Stimulated activated CD4-positive, alpha-beta T cell treated with anti-CD3 and anti-CD28 coated beads, Interleukin-1b, Interleukin-23, amount 100 ng/mL, for 4 hours (primary cell): ENCODE results near the gene RIPOR2.
"Not testable (repeated sequence)": the region's sequence is repeated elsewhere in the genome, so short reads cannot be mapped to it uniquely, and the experiment has no call there.

Experiments
- DNase-seq, 2 donors: peaks; one replicate each; pipeline ENCODE4 v3.0.0-alpha.2; 2020; ENCODE audit warnings: low read depth in 2 of 2

RIPOR2 gene

DNA sequence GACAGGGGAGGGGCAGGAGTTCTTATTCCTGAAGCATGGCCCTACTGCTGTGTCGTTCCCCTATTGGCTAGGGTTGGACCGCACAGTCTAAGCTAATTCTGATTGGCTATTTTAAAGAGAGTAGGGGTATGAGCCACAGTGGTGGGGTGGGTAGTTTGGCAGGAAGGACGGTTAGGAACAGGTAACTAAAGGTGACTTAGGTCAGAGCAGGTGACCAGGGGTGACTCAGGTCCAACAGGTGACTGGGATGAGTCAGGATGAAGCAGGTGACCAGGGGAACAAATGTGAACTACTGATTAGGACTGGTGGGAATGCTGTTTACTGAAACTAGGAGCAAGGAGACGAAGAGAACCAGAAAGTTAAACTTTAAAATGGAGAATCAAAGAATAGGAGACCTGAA, 58.0 kb downstream of the RIPOR2 start:
- DNase-seq: not testable (repeated sequence)

DNA sequence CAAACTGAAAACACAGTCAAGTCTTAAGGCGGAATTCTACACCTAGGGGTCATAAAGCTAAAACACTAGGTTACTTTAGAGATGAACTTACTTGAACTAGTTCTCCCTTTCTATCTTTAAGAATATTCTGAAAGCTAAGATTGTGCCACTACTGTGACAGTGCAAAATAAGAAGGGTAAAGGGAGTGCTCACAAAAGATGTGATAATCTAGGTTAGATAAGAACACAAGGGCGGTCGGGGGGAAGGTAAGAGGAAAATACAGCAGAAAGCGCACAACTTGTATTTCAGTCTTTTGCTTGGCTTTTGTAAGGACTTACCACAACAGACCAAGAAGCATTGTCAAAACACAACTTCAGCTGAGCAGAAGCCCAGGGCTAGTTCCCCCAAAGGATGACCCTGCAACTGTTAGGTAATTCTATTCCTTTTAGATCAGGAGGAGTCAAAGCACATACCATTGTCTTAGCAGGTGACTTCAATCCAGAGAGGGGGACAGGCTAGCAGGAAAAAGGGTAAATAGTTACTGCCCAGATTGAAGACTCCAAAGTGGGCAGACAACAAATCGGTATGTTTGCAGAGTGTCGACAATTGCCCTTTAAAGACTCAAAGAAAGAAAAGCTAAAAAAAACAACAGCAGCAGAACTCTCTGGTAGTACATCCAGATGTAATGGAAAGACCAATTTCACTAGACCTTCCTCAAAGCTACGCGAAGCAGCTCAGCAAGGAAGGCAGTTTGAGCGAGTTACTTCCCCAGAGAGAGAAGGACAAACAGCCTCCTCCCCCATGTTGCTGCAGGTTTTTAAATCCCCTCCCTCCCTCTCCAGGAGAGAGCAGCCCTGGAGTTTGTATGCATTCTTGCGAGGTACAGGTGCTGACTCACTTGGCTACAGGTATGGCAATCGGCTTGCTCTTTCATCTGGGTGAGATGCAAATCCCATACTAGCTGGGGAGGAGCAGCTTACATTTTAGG, 59.0 kb downstream of the RIPOR2 start:
- no peak for DNase-seq

DNA sequence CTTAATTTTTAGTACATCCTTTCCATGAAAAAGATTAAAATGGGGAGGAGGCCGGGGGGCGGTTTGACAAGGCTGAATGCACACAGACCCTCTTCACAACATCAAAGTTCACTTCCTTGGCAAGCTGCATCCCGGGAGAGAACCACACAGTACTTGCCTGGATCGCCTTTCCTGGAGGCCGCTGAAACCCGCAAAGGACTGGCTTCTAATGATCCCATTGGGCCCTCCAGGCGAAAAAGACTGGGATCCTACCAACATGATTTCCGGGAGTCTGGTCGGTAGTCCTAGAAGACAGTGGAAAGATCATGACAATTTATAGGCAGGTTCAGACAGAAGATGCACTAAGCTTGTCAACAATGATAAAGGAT, 60.2 kb downstream of the RIPOR2 start:
- no peak for DNase-seq

DNA sequence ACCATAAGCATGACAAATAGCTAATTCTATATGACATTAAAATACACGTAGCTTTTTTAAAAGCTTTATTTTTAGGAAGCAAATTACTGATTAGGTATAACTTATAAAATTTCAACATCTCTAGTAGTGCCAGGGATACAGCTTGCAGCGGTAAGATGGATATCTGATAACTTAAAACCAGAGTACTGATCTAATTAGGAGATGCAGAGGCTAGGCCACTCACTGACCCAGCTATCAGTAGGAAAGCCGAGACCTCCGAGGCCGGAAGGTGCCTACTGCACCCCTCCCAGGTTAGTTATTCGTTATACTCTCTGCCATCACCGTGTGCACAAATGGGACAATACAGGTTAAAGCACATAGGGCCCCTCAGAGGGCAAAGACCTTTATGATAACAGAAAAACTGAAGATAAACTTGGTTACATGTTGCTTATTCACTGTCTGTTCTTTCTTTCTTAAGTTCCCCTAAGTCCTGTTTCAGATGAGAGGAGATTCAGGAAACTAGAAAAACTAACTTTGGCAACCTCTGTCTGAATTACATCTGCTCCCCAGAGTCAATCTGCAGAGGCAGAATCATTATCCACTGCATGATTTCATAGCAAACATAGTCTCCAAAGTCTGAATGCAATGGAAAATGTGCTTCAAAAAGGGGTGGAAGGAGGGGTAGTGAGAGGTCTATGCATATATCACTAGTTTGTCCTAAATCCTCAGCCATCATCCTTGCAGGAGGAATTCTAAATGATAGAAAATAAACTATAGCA, 60.8 kb downstream of the RIPOR2 start:
- no peak for DNase-seq

DNA sequence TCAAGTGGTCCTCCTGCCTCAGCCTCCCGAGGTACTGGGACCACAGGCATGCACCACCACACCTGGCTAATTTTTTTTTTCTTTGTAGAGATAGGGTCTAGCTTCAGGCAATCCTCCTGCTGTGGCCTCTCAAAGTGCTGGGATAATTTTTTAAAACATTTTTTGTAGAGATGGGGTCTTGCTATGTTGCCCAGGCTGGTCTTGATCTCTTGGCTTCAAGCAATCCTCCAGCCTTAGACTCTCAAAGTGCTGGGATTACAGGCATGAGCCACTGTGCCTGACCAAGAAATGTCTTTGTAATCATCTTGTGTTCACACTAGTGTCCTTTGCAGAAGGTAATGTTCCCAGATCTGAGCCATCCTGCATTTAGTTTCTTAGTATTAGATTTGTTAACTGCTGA, 61.6 kb downstream of the RIPOR2 start:
- DNase-seq: no peak

DNA sequence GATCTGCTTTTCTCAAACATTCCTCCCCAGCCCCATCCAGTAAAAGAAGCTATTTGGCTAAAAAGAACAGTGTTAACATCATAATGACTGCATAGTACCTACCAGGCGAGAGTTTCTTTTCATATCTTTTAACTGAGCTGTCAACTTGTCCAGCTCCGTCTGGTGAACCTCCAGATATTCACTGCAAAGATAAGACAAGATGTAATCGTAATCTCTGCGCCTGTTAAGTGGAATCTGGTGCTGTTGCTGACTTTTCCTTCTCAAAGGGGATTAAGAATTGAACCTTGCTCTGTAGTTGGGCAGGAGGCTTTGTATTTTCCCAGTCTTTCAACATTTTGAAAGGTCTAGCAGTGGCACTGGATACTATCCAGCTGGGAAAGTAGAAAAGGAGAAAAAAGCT, 63.0 kb downstream of the RIPOR2 start:
- DNase-seq: no peak

DNA sequence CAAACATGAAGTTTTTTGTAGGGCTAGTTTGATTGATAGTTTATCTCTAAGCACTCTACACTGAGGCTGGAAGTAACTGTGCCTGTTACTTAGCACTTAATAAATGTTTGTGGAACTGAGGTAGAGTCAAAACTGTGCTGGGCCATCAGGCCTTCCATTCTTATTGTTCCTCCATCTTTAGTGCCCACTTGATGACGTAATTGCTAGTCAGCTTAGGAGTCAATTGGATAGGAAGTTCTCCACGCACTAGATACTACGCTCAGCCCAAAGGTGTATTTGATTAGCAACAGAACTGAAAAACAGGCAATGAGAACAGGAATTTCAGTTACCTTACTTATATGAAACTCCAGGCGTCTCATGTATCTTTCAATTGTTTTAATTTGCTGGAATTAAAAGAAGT, 67.0 kb downstream of the RIPOR2 start:
- DNase-seq: no peak

DNA sequence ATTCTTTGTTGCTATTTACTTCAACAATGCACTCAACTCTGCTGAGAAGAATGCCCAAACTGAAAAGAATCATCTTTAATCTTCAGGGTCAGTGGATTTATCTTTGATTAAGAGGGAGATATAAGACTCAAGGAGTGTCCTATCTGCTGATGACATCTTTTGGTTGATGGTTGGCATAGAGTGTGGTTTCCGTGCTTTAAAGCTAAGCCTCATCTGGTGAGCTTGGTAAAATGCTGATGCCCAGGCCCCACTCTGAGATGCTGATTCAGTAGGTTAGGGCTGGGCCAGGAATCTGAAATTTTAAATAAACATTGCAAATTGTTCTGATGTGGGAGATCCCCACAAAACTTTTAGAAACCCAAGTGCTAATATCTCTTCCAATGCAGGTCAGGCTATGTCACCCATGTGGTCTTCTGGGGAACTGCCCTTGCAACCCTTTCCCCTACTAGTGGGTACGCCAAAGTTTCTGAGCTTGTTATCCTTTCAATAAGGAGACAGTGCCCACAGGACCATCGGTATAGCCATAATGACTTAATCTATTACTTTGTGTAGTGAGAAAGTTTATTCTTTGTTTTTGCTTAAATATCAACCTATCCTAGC, 68.6 kb downstream of the RIPOR2 start:
- no peak for DNase-seq

DNA sequence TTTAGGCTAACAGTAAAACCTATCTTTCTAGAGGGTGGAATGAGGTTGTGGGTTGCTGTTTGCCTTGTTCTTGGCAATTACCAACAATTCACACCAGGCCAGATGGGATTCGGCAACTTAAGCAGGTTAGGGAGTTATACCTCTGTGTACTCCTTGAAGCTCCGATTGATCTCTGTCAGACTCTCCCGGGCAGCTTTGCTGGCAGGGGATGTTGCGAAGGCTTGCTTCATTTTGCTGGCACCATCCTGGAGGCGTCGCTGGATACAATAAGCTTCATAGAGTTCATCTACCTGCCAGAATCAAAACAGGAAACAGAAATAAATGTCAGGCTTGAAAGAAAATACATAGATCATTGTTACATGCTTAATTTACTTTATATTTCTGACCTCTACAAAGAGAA, 70.6 kb downstream of the RIPOR2 start:
- no peak for DNase-seq

DNA sequence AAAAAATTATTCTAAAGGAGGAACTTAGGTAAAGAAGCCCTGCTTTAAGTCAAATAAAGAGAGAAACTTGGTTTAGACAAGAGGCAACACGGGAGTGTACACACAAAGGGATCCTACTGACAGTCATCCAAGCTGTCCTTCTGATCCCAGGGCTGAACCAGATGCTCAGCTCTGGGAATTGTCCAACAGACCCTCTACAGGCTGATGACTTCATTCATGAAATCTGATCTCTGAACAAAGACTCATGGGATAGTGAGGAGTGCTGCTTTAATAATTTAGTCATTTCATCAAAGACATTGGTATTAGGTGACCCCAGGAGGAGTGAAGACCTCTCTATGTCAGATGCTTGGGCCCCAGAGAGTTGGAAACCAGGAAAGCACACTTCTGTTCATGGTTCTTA, 71.4 kb downstream of the RIPOR2 start:
- no peak for DNase-seq

DNA sequence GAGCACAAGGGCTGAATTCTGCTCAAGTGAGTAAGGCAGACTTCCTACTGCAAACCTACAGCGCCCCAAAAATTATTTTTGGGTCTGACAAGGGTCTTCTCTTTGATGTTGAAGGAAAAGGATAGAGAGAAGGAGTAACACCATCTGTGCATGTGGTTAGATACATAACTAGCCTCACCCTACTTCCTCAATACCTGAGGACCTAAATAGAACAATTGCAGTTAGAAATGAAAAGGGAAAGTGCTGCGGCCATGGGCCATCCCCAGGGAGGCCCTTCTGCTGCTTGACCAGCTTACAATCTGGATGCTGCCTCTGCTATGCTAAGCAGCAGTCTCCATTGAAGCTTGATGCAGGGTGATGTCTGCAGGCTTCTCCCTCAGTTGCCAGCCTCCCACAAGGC, 73.8 kb downstream of the RIPOR2 start:
- no peak for DNase-seq

DNA sequence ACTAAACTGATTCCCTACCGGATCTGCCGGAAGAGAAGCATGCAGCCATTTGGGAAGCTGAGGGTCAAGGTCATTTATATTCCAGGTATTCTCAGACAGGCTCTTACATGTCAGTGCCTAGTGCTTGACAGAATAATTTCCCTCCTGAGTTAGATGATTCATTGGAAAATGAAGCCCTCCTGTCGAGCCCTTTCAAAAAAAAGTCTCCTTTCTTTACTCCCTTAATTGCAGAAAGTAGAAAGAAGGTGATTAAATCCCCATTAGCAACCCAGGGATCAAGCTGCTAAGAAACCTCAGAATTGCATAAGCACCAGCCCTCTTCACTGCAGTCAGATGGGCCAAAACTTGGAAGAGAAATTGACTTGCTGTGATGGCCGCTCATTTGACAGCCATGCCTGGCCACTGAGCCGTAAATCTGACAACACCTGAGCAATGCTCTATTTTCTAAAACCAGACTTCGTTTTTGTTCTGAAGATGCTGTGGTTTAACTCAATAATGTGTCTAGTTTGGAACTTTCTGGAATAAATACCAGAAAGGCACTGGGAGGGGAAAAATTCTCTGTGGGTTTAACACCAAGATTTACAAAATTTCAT, 76.1 kb downstream of the RIPOR2 start:
- no peak for DNase-seq

DNA sequence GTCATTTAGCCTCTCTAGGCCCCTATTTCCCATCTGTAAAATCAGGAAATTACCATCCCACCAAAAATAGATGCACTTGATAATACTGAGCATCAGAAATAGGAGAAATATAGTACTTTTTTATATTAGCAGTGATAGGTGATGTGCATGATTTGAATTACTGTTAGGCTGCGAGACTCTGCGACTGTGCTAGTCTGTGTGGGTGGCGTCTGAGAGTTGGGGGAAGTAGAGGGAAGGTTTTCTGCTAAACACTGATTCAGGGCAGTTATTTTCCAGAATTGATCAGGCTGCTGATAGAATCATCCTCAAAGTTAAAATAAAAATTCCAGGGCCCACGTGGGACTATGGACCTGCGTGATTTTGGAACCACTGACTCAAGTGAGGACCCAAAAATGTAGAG, 76.6 kb downstream of the RIPOR2 start:
- DNase-seq: no peak

DNA sequence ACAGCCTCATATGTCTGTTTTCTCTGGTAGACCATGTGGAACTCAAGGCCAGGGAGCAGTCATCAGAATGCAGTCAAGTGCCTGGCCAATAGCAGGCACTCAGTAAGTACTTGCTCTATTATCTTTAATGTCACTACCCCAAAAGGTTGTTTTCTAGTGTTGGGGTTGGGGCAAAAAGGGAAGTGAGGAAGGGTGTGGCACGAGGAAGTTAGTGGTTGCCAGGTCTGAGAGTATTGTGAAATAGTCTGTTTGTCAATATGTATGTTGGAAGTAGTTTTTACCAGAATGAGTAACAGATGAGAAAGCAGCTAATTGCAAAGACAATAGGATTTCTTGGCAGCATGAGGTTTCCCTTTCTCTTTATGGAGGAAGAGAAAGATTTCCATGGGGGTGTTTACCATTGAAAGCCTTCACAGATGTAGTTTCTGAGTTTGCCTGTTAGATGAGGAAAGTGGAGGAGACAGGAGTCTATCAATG, 77.5 kb downstream of the RIPOR2 start:
- no peak for DNase-seq

DNA sequence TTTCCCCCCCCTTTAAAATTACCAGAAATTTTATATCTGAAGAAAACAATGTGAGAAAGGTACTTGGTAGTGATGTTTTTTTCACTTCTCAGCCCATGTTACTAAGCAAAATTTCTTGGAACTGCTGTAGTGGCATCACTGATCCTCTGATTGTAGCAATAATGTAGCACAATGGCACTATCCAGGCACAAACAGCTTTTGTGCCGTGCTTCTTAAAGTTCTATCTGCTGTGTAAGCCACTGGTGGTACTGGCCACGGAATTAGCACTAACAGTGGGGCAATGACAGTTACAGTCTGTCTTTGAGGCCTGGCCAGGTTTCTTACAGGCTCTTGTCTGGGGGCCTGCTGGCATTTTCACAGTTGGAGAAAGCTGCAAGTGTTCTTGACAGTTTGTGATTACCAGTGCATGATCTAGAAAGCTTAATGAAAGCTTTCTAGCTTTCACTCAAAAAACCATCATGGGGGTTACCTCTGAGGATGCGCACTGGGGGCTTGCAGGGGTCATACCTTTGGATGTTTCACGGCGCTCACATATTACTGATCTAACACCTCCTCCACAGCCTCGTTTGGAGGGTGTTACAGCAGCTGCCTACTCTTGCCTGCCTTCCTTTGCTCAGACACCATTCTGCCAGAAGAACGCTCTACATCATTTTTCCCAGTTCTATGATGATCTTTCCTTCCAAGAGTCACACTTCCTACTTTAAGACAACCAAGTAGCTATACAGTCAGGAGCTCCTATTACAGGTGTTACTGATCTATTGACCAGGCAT, 78.7 kb downstream of the RIPOR2 start:
- DNase-seq: no peak

DNA sequence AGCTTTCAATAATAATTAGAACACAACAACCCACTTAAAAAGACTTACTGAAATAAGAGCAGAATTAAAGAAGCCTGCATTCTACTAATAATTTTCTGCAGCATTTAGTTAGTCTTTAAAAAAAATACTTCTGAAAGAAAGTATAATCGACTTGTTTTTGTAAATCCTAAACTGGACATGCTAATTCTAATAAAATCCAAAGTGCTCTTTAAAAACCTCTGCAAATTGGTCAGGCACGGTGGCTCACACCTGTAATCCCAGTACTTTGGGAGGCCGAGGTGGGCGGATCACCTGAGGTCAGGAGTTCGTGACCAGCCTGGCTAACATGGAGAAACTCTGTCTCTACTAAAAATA, 79.5 kb downstream of the RIPOR2 start:
- DNase-seq: no peak

DNA sequence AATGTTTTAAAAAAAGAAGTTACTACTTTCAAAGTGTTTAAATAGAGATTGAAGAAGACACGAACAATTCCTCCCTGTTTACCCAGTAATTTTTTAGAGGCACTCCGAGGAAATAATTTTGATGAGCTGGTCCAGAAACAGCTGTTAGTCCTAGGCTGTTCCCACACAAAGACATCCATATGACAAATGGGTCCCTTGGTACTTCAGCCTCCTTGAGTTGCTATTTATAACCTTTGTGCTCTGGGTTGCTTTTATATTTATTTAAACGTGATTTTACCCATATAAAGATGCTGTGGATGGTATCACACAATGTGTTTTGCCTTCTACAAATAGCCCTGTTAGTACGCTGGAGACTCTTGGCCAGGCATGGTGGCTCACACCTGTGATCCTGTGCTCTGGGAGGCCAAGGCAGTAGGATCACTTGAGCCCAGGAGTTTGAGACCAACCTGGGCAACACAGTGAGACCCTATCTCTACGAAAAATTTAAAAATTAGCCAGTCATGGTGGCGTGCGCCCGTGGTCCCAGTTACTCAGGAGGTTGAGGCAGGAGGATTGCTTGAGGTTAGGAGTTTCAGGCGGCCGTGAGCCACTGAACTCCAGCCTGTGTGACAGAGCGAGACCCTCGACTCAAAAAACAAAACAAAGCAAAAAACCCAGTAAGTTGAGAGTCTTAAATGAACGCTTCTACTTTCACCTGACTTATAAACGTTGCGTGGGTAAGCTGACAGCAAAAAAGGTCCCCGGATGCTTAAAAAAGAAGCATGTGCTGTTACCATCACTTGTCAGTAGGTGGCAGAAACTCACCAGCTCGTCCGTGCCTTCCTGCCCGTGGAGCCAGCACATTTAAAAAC, 80.1 kb downstream of the RIPOR2 start:
- peak; percentile 31 to 69 for DNase-seq

DNA sequence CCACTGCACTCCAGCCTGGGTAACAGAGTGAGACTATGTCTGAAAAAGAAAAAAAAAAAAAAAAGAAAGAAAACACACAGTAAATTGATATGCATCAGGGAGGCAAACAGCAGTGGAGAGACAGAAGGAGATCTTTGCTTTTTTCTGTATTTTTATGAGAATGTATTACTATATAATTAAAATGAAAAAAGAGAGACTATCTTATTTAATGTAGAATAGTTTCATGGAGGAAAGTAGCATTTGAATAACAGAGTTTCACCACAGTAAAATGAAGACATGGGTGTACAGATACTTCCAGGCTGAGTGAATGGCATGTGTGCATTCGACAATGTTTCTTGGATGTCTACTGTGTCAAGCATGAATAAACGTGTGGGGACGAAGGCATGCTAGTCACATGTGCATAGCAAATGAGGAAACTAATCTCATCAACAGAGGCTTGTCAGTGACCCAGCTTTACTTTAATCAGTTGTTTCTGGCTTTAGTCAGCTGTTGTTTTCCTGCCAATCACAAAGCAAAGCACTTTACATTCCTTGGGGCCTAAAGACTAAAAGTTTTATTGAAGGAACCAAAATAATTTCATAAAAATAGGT, 81.6 kb downstream of the RIPOR2 start:
- DNase-seq: no peak

DNA sequence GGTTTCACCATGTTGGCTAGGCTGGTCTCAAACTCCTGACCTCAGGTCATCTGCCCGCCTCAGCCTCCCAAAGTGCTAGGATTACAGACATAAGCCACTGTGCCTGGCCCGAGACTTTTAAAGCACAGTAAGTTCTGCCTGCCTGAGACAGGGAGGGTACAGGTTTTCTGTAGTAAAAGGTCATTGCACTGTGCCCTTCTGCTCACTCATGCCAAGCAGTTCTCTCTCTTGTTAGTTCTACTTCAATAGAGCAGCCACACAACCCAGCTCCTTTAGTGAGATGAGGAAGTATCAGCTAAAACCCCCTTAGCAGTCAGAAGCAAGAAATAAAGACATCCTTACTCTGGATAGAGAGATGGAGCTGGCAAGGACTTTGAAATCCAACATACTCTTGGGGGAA, 84.7 kb downstream of the RIPOR2 start:
- DNase-seq: no peak

DNA sequence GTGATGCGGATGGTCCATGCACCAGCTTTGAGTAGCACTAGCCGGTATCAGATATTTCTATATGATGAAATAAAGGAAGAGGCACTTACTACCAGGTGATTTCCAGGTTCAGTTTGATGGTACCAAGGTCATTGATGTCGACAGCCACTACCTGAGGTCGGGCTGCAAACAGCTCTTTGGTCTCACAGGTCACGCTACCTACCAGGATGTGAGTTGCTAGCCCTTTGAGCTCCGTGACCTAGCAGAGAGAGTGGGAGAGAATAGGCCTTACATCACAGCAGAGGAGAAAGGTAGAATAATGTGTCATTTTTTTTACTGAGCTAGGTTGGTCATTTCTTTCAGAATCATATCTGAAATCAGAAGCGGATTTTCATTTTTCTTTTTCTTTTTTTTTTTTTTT, 86.0 kb downstream of the RIPOR2 start:
- no peak for DNase-seq
